Neuronal stem cell (in vitro differentiated cells): Measurements from ENCODE around the gene CPNE7.

Experiments used
- DNase-seq: peaks from one replicate; pipeline ENCODE4 v3.0.0-alpha.2; 2013; ENCODE audit warnings: low spot score
- H2AFZ ChIP-seq: one replicate; pipeline ENCODE4 v1.6.1; 2013; ENCODE audit warnings: mild to moderate bottlenecking, low read length, inconsistent platforms
- H2AK5ac ChIP-seq: 2 replicates; pipeline ENCODE4 v1.6.1; 2013; ENCODE audit warnings: low read depth, mild to moderate bottlenecking, inconsistent platforms, low read length, moderate library complexity, mixed read lengths
- H2BK120ac ChIP-seq: 2 replicates; pipeline ENCODE4 v1.6.1; 2013; ENCODE audit warnings: low read depth, mild to moderate bottlenecking, inconsistent platforms, low read length, moderate library complexity, mixed read lengths
- H2BK12ac ChIP-seq: one replicate; pipeline ENCODE4 v1.6.1; 2013; ENCODE audit warnings: low read length, inconsistent platforms
- H2BK15ac ChIP-seq: 2 replicates; pipeline ENCODE4 v1.6.1; 2013; ENCODE audit warnings: mild to moderate bottlenecking, low read length, inconsistent platforms, mixed read lengths
- H2BK5ac ChIP-seq: one replicate; pipeline ENCODE4 v1.6.1; 2013; ENCODE audit warnings: inconsistent platforms, mild to moderate bottlenecking, low read length, moderate library complexity
- H3K14ac ChIP-seq: one replicate; pipeline ENCODE4 v1.6.1; 2013; ENCODE audit warnings: low read length, inconsistent platforms
- H3K18ac ChIP-seq: 2 replicates; pipeline ENCODE4 v1.6.1; 2013; ENCODE audit warnings: low read length, inconsistent platforms
- H3K23ac ChIP-seq: 2 replicates; pipeline ENCODE4 v1.6.1; 2013; ENCODE audit warnings: low read depth, mild to moderate bottlenecking, mixed read lengths, low read length, inconsistent platforms; ENCODE audit not compliant: poor library complexity
- H3K27ac ChIP-seq: replicated peaks from 3 replicates; pipeline ENCODE4 v1.5.1; 2013; ENCODE audit warnings: low read length, inconsistent platforms
- H3K27me3 ChIP-seq, 3 experiments: 2 replicates each; pipeline ENCODE4 v1.6.1; 2013; ENCODE audit warnings: low read length in 3 of 3, mild to moderate bottlenecking in 2 of 3, inconsistent platforms in 1 of 3, low read depth in 1 of 3, mixed read lengths in 1 of 3, moderate library complexity in 1 of 3; ENCODE audit not compliant: control insufficient read depth in 3 of 3, insufficient read depth in 3 of 3
- H3K36me3 ChIP-seq, 2 donors: replicated peaks in 1 of 2; 2 replicates each; pipeline ENCODE4 v1.6.1; 2013; ENCODE audit warnings: low read length in 2 of 2; ENCODE audit not compliant: control insufficient read depth in 2 of 2, insufficient read depth in 2 of 2
- H3K4ac ChIP-seq: 2 replicates; pipeline ENCODE4 v1.6.1; 2013; ENCODE audit warnings: inconsistent platforms, mild to moderate bottlenecking, low read length, moderate library complexity
- H3K4me1 ChIP-seq, 2 donors: 1 replicate in 1 of 2; 2 replicates in 1 of 2; pipeline ENCODE4 v1.6.1; 2013; ENCODE audit warnings: low read length in 2 of 2, low read depth in 1 of 2; ENCODE audit not compliant: control insufficient read depth in 2 of 2, insufficient read depth in 1 of 2
- H3K4me2 ChIP-seq: one replicate; pipeline ENCODE4 v1.6.1; 2013; ENCODE audit warnings: mild to moderate bottlenecking, low read length, inconsistent platforms; ENCODE audit not compliant: insufficient read depth, poor library complexity, severe bottlenecking
- H3K4me3 ChIP-seq, 2 donors: 2 replicates each; pipeline ENCODE4 v1.5.1; 2013; ENCODE audit warnings: low read length in 2 of 2, mild to moderate bottlenecking in 2 of 2, inconsistent platforms in 1 of 2, moderate library complexity in 1 of 2
- H3K79me1 ChIP-seq: one replicate; pipeline ENCODE4 v1.6.1; 2013; ENCODE audit warnings: low read depth, mild to moderate bottlenecking, inconsistent platforms, low read length, moderate library complexity
- H3K9ac ChIP-seq: one replicate; pipeline ENCODE4 v1.6.1; 2013; ENCODE audit warnings: mild to moderate bottlenecking, low read depth, low read length, inconsistent platforms; ENCODE audit not compliant: poor library complexity
- H3K9me3 ChIP-seq, 2 donors: replicated peaks in 1 of 2; 2 replicates each; pipeline versions ENCODE3 to v1.6.1; 2013; ENCODE audit warnings: low read length in 2 of 2, mild to moderate bottlenecking in 2 of 2, inconsistent platforms in 1 of 2, low read depth in 1 of 2, mixed read lengths in 1 of 2, moderate library complexity in 1 of 2; ENCODE audit not compliant: control insufficient read depth in 2 of 2, insufficient read depth in 1 of 2
- H4K8ac ChIP-seq: one replicate; pipeline ENCODE4 v1.6.1; 2013; ENCODE audit warnings: low read depth, mild to moderate bottlenecking, inconsistent platforms, low read length, moderate library complexity
- H4K91ac ChIP-seq: one replicate; pipeline ENCODE4 v1.6.1; 2013; ENCODE audit warnings: low read length, low read depth, mild to moderate bottlenecking, inconsistent platforms; ENCODE audit not compliant: poor library complexity
- WGBS, 2 donors: extraction: QIAGEN DNeasy Blood & Tissue Kit; methylation state at CpG; one replicate each; pipeline ENCODE4 v1.1.7; 2013; ENCODE audit warnings: missing lambda C conversion rate in 2 of 2, mixed read lengths in 1 of 2; ENCODE audit not compliant: insufficient read length in 2 of 2, insufficient replicate concordance in 1 of 2; ENCODE audit errors: extremely low coverage in 2 of 2; 5-methylcytosine and 5-hydroxymethylcytosine counted together

CPNE7 gene

DNA sequence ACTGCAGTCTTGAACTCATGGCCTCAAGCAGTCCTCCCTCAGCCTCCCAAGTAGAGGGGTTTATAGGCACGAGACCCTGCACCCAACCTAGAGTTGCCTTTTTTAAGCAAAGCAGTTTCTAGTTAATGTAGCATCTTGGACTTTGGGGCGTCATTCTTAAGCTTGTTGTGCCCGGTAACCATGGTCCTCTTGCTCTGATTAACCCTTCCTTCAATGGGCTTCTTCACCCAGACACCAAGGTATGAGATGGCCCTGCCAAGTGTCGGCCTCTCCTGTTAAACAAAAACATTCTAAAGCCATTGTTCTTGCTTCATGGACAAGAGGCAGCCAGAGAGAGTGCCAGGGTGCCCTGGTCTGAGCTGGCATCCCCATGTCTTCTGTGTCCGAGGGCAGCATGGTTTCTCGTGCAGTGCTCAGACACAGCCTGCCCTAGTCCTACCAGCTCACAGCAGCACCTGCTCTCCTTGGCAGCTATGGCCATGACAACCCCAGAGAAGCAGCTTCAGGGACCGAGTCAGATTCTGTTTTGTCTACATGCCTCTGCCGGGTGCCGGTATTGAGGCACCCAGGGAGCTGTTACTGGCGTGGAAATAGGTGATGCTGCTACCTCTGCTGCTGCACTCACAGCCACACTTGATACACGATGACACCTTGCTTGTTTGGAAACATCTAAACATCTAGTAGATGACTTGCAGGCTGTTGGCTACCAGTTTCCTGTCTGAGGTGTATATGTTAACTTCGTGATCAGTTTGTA lies 11.7 kb upstream of the CPNE7 start:
- H2BK120ac ChIP-seq: no peak overlapping the region
- H3K23ac ChIP-seq: no peak overlapping the region
- peaks cover 17 to 23% of the 10 kb centered on the region in 2 donors for H3K4me1 ChIP-seq
- no peak overlapping the region for H3K27ac ChIP-seq
- no peak overlapping the region for H4K8ac ChIP-seq
- H3K27me3 ChIP-seq: no peaks in the 10 kb centered on the region
- H2BK15ac ChIP-seq: no peak overlapping the region
- no peak overlapping the region for H3K4me2 ChIP-seq
- no peak overlapping the region for H3K14ac ChIP-seq
- H2AK5ac ChIP-seq: no peak overlapping the region
- peaks cover 6% of the 10 kb centered on the region for H3K79me1 ChIP-seq
- H3K9ac ChIP-seq: no peak overlapping the region
- peaks cover 35 to 45% of the 10 kb centered on the region in 2 donors for H3K36me3 ChIP-seq
- no peak overlapping the region for H2BK5ac ChIP-seq
- H3K9me3 ChIP-seq: no peaks in the 10 kb centered on the region
- H3K4me3 ChIP-seq: no peak overlapping the region
- H2BK12ac ChIP-seq: no peak overlapping the region
- no peak overlapping the region for H3K4ac ChIP-seq
- no peak overlapping the region for H4K91ac ChIP-seq
- DNase-seq: no peak
- H3K18ac ChIP-seq: no peak overlapping the region
- no CpG with 5 or more reads among the region's 12 CpGs for WGBS, 2 donors
- H2AFZ ChIP-seq: no peak overlapping the region

- Histone ChIP-seq H3K9ac (peak overlapping the region; percentile 66), H3K9me3 (no peaks in the 10 kb centered on the region), H3K79me1 (peaks cover 6% of the 10 kb centered on the region), H2BK12ac (no peak overlapping the region), H2AK5ac (no peak overlapping the region), H3K23ac (peak overlapping the region; percentile 87), H4K91ac (no peak overlapping the region), H3K36me3 (peaks cover 35 to 45% of the 10 kb centered on the region in 2 donors), H3K4me1 (peaks cover 19 to 25% of the 10 kb centered on the region in 2 donors), H2AFZ (no peak overlapping the region), H3K27me3 (no peaks in the 10 kb centered on the region), H2BK5ac (no peak overlapping the region), H4K8ac (no peak overlapping the region), H3K4ac (no peak overlapping the region), H3K14ac (no peak overlapping the region), H2BK15ac (no peak overlapping the region), H3K4me2 (no peak overlapping the region), H3K27ac (peak overlapping the region; percentile 57), H3K4me3 (no peak overlapping the region), H3K18ac (peak overlapping the region; percentile 8), H2BK120ac (no peak overlapping the region)
- DNase-seq: no peak
- WGBS, 2 donors: no CpG with 5 or more reads among the region's 22 CpGs
These were observed 10.9 kb upstream of the CPNE7 start for GRCh38 chr16:89564476-89565255.

DNA sequence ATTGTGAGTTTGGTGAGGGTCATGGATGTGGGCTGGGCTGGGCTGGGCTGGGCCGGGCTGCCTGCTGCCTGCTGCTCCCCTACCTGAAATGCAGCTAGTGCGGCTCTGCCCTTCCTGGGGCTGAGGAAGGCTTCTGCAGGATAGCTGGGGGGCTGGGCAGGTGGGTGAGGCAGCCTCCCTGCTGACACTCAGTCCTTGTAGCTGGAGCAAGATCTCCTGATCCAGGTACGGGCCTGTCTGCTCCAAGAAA lies 10.4 kb upstream of the CPNE7 start:
- WGBS, 2 donors: no CpG with 5 or more reads among the region's 3 CpGs
- no peak for DNase-seq

More for the DNA sequence above, 10.4 kb upstream of the CPNE7 start:
- Histone ChIP-seq H3K4me3 (no peak overlapping the region), H4K91ac (no peak overlapping the region), H3K23ac (peak overlapping the region; percentile 50), H2BK120ac (no peak overlapping the region), H3K79me1 (peaks cover 6% of the 10 kb centered on the region), H2BK15ac (no peak overlapping the region), H3K36me3 (peaks cover 35 to 45% of the 10 kb centered on the region in 2 donors), H3K9ac (no peak overlapping the region), H3K27me3 (no peaks in the 10 kb centered on the region), H2BK12ac (no peak overlapping the region), H3K14ac (no peak overlapping the region), H2AK5ac (peak overlapping the region; percentile 47), H3K4me1 (peaks cover 19 to 23% of the 10 kb centered on the region in 2 donors), H3K4ac (no peak overlapping the region), H3K9me3 (no peaks in the 10 kb centered on the region), H2AFZ (no peak overlapping the region), H3K4me2 (no peak overlapping the region), H2BK5ac (no peak overlapping the region), H3K27ac (peak overlapping the region; percentile 57), H4K8ac (no peak overlapping the region), H3K18ac (peak overlapping the region; percentile 74)
